ENCODE results near the gene DXO.

DXO gene

DNA sequence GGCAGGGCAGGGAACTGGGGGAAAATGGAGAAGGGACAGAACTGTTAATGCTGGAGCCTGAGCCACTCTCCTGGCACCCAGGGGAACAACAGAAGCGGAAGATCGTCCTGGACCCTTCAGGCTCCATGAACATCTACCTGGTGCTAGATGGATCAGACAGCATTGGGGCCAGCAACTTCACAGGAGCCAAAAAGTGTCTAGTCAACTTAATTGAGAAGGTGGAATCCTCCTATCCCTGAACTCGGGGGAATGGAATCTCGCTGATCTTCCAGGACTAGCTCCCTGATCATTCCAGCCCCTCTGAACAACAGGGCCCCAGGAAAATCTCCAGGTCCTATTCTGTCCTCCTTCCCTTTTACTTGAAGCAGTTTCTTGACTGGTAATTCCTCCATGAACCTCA is 24.1 kb downstream of the DXO start:
- no peak for DNase-seq

DNA sequence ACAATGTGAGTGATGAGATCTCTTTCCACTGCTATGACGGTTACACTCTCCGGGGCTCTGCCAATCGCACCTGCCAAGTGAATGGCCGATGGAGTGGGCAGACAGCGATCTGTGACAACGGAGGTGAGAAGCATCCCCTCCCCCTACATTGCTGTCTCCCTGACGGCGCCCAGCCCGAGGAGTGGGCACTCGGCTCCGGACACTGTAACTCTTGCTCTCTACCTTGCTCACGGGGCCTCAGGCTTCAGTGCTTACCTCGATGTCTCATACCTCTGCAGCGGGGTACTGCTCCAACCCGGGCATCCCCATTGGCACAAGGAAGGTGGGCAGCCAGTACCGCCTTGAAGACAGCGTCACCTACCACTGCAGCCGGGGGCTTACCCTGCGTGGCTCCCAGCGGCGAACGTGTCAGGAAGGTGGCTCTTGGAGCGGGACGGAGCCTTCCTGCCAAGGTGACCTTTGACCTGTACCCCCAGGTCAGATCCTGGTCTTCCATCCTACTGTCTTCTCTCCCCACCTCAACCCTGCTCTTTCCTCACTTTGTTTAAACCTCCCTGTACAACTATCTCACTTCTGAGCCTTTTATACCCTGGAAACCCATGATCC is 24.8 kb downstream of the DXO start:
- TF ChIP-seq, protein P1, sequence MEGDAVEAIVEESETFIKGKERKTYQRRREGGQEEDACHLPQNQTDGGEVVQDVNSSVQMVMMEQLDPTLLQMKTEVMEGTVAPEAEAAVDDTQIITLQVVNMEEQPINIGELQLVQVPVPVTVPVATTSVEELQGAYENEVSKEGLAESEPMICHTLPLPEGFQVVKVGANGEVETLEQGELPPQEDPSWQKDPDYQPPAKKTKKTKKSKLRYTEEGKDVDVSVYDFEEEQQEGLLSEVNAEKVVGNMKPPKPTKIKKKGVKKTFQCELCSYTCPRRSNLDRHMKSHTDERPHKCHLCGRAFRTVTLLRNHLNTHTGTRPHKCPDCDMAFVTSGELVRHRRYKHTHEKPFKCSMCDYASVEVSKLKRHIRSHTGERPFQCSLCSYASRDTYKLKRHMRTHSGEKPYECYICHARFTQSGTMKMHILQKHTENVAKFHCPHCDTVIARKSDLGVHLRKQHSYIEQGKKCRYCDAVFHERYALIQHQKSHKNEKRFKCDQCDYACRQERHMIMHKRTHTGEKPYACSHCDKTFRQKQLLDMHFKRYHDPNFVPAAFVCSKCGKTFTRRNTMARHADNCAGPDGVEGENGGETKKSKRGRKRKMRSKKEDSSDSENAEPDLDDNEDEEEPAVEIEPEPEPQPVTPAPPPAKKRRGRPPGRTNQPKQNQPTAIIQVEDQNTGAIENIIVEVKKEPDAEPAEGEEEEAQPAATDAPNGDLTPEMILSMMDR (IDR thresholded peaks at IDR 0.05; ENCODE audit: low read depth, low read length) = no peak
- Histone ChIP-seq H3K36me3 (peaks cover 15% of the 10 kb centered on the region), H3K9me3 (ENCODE audit: severe bottlenecking) (no peaks in the 10 kb centered on the region), H3K27me3 (ENCODE audit: insufficient read depth, low read depth, severe bottlenecking) (no peaks in the 10 kb centered on the region), H3K4me3 (ENCODE audit: low read depth, low read length) (no peak overlapping the region), H3K27ac (no peak overlapping the region)
- no peak for DNase-seq

More for the DNA sequence above, 24.1 kb downstream of the DXO start:
- TF ChIP-seq, protein P1 (IDR thresholded peaks at IDR 0.05; ENCODE audit: low read depth, low read length) = no peak
- no peak overlapping the region for H3K27ac ChIP-seq
- no peaks in the 10 kb centered on the region for H3K27me3 ChIP-seq (ENCODE audit: insufficient read depth, low read depth, severe bottlenecking)
- no peaks in the 10 kb centered on the region for H3K9me3 ChIP-seq (ENCODE audit: severe bottlenecking)
- H3K4me3 ChIP-seq (ENCODE audit: low read depth, low read length) = no peak overlapping the region
- peaks cover 22% of the 10 kb centered on the region for H3K36me3 ChIP-seq

GRCh38 chr6:31946370-31946885 is 25.5 kb downstream of the DXO start:
- TF ChIP-seq, protein P1 (IDR thresholded peaks at IDR 0.05; ENCODE audit: low read depth, low read length) = no peak
- Histone ChIP-seq H3K27ac (no peak overlapping the region), H3K36me3 (peaks cover 8% of the 10 kb centered on the region), H3K27me3 (ENCODE audit: insufficient read depth, low read depth, severe bottlenecking) (no peaks in the 10 kb centered on the region), H3K4me3 (ENCODE audit: low read depth, low read length) (no peak overlapping the region), H3K9me3 (ENCODE audit: severe bottlenecking) (no peaks in the 10 kb centered on the region)
- no peak for DNase-seq

- TF ChIP-seq, protein P1 (IDR thresholded peaks at IDR 0.05; ENCODE audit: low read depth, low read length) = no peak
- DNase-seq = no peak
These were observed 26.2 kb downstream of the DXO start, which contains the start of gene CFB for GRCh38 chr6:31945507-31946369. Gene CFB, plus strand, starts transcription at chr6:31946095. Its CDS starts 127 bp downstream, at chr6:31946222.

DNA sequence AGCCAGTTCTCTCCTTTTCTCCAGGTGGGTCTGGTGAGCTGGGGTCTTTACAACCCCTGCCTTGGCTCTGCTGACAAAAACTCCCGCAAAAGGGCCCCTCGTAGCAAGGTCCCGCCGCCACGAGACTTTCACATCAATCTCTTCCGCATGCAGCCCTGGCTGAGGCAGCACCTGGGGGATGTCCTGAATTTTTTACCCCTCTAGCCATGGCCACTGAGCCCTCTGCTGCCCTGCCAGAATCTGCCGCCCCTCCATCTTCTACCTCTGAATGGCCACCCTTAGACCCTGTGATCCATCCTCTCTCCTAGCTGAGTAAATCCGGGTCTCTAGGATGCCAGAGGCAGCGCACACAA is 26.8 kb downstream of the DXO start:
- H3K4me3 ChIP-seq (ENCODE audit: low read depth, low read length) = no peak overlapping the region
- H3K36me3 ChIP-seq = no peaks in the 10 kb centered on the region; the same call in 1 of the 2 replicates
- no peak for DNase-seq
- TF ChIP-seq, protein P1 (IDR thresholded peaks at IDR 0.05; ENCODE audit: low read depth, low read length) = no peak
- H3K27ac ChIP-seq = no peak overlapping the region
- H3K27me3 ChIP-seq (ENCODE audit: insufficient read depth, low read depth, severe bottlenecking) = no peaks in the 10 kb centered on the region
- H3K9me3 ChIP-seq (ENCODE audit: severe bottlenecking) = no peaks in the 10 kb centered on the region

More at GRCh38 chr6:31945507-31946369, 26.2 kb downstream of the DXO start, which contains the start of gene CFB:
- Histone ChIP-seq H3K9me3 (ENCODE audit: severe bottlenecking) (no peaks in the 10 kb centered on the region), H3K27me3 (ENCODE audit: insufficient read depth, low read depth, severe bottlenecking) (no peaks in the 10 kb centered on the region), H3K36me3 (peaks cover under 1% of the 10 kb centered on the region), H3K4me3 (ENCODE audit: low read depth, low read length) (no peak within 1 kb of the TSS), H3K27ac (no peak within 1 kb of the TSS)
